Fibroblast of mammary gland (primary cell): Measurements from ENCODE around the gene HMGN5.
A peak's percentile ranks its signal among the peaks of the same experiment; 100 is the strongest.

ENCODE experiments used
- DNase-seq: peaks from one replicate; pipeline ENCODE4 v3.0.0-alpha.2; 2010; ENCODE audit warnings: low read depth
- H3K4me3 ChIP-seq: 2 replicates; pipeline ENCODE4 v1.5.1; 2011; ENCODE audit warnings: low read depth, mild to moderate bottlenecking, low read length, moderate library complexity; ENCODE audit not compliant: control insufficient read depth
- TF ChIP-seq, protein P1 (sequence below): conservative IDR thresholded peaks from 2 replicates; pipeline ENCODE4 v1.5.1; 2011; ENCODE audit warnings: low read depth, low read length, inconsistent platforms; ENCODE audit not compliant: control insufficient read depth, insufficient read depth

HMGN5 gene

GRCh38 chrX:81201671-81202455 lies at the start of gene HMGN5, which contains the start of gene SH3BGRL:
HMGN5 (minus strand) TSS chrX:81201913; CDS start chrX:81121549, 80,364 bp downstream.
SH3BGRL (plus strand) TSS chrX:81202102; CDS start chrX:81202201, 99 bp downstream.
- DNase-seq, result peak; percentile 88
- TF ChIP-seq, protein P1, sequence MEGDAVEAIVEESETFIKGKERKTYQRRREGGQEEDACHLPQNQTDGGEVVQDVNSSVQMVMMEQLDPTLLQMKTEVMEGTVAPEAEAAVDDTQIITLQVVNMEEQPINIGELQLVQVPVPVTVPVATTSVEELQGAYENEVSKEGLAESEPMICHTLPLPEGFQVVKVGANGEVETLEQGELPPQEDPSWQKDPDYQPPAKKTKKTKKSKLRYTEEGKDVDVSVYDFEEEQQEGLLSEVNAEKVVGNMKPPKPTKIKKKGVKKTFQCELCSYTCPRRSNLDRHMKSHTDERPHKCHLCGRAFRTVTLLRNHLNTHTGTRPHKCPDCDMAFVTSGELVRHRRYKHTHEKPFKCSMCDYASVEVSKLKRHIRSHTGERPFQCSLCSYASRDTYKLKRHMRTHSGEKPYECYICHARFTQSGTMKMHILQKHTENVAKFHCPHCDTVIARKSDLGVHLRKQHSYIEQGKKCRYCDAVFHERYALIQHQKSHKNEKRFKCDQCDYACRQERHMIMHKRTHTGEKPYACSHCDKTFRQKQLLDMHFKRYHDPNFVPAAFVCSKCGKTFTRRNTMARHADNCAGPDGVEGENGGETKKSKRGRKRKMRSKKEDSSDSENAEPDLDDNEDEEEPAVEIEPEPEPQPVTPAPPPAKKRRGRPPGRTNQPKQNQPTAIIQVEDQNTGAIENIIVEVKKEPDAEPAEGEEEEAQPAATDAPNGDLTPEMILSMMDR, result no peak
- H3K4me3 ChIP-seq, result peak within 1 kb of the TSS; percentile 71

GRCh38 chrX:81241753-81242152 lies 40.0 kb upstream of the HMGN5 start:
- TF ChIP-seq, protein P1, result no peak
- H3K4me3 ChIP-seq, result no peak overlapping the region
- no peak for DNase-seq

DNA sequence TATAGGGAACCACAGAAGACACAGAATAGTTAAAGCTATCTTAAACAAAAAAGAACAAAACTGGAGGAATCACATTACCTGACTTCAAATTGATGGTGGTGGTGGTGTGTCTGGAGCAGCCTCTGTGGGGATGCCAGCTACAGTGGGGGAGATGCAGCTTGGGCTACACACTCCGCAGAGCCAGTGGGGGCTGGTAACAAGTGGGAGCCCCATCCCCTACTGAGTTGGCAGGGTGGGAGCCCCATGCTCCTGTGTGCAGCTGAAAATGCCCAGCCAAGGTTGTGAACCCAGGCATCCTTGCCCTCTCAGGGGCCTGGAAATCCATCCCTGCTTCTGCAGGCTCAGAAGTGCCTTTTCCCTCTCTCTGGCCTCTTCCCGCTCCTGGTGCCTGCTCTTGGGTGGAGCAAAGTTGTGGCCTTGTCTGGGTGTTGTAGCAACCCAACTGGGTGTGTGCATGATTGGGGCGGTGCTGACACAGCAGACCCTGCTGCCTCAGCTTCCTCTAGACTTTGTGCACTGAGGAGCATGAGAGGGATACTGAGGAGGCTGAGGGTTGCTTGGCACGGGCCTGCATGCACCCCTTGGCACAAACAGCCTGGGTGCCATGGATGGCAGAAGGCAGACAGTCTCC lies 39.1 kb upstream of the HMGN5 start:
- DNase-seq, result no peak
- no peak overlapping the region for H3K4me3 ChIP-seq
- TF ChIP-seq, protein P1, result no peak

DNA sequence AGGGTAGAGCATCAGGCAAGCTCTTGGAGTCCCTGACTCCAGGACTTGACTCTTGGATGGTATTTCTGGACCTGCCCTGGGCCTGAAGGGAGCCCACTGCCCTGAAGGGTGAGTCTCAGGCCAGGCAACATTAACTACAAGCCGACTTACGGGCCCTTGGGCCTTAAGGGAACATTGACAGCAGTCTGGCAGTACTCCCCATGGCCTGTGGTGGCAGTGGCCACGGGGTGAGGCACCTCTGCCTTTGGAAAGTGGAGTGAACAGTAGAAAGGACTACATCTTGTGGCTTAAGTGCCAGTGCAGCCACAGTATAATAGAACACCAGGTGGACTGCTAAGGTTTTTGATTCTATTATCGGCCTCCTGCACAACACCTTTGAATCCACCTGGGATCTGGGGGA lies 36.5 kb upstream of the HMGN5 start:
- no peak for DNase-seq

GRCh38 chrX:81237516-81237915 lies 35.8 kb upstream of the HMGN5 start:
- TF ChIP-seq, protein P1, result no peak
- H3K4me3 ChIP-seq, result no peak overlapping the region
- DNase-seq, result no peak

More for the DNA sequence above, 36.5 kb upstream of the HMGN5 start:
- TF ChIP-seq, protein P1, result no peak
- H3K4me3 ChIP-seq, result no peak overlapping the region

DNA sequence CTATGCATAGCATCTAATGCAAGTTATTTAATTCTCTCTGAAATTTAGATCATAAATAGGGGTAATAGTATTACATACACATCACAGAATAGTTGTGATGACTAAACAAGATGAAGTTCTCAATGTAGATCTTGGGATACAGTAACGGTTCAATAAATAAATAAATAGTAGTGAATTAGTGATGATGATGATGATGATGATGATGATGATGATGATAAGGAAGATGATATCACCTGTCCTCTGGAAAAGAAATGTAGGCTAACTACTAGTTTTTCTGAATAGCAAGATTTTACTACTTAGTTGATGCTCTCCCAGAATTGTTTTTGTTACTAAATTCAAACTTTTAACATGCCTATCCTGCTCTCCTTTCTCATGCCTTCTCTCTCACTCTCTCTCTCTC lies 30.5 kb upstream of the HMGN5 start:
- no peak overlapping the region for H3K4me3 ChIP-seq
- DNase-seq, result no peak
- TF ChIP-seq, protein P1, result no peak
